Small intestine (tissue), 16 donors: Measurements from ENCODE around the gene KLHL3. TPM values are rescaled to one million over a fixed set of nuclear protein-coding genes. Genes with fewer than 3 reads are reported as not detected.
"Not testable (repeated sequence)": the region's sequence is repeated elsewhere in the genome, so short reads cannot be mapped to it uniquely, and the experiment has no call there.

Experiments
- DNase-seq, 2 donors: peaks; one replicate each; pipeline versions ENCODE4 v3.0.0 to v3.0.0-alpha.2; 2013
- FAIRE-seq: peaks from 2 replicates; lab custom pipeline; 2012; peaks lifted over from hg19 to GRCh38; lab: Jason Lieb, UNC
- H3K27ac ChIP-seq, 3 donors: one replicate each; pipeline ENCODE4 v1.5.1; 2013; ENCODE audit warnings: low read length in 2 of 3, mild to moderate bottlenecking in 2 of 3, control low read depth in 1 of 3, inconsistent platforms in 1 of 3, low read depth in 1 of 3, moderate library complexity in 1 of 3
- H3K27me3 ChIP-seq, 3 donors: one replicate each; pipeline ENCODE4 v1.6.1; 2013; ENCODE audit warnings: low read length in 3 of 3, inconsistent platforms in 1 of 3; ENCODE audit not compliant: control insufficient read depth in 3 of 3, insufficient read depth in 3 of 3
- H3K36me3 ChIP-seq, 3 donors: one replicate each; pipeline ENCODE4 v1.6.1; 2013; ENCODE audit warnings: low read length in 3 of 3, inconsistent platforms in 1 of 3, low read depth in 1 of 3, mild to moderate bottlenecking in 1 of 3, moderate library complexity in 1 of 3; ENCODE audit not compliant: control insufficient read depth in 3 of 3, insufficient read depth in 2 of 3
- H3K4me1 ChIP-seq, 3 donors: one replicate each; pipeline ENCODE4 v1.6.1; 2013; ENCODE audit warnings: low read length in 2 of 3, inconsistent platforms in 1 of 3, low read depth in 1 of 3, mild to moderate bottlenecking in 1 of 3, moderate library complexity in 1 of 3; ENCODE audit not compliant: control insufficient read depth in 3 of 3, insufficient read depth in 2 of 3
- H3K4me3 ChIP-seq, 3 donors: one replicate each; pipeline ENCODE4 v1.5.1; 2013; ENCODE audit warnings: low read length in 3 of 3, control low read depth in 1 of 3, inconsistent platforms in 1 of 3, low read depth in 1 of 3, mild to moderate bottlenecking in 1 of 3, moderate library complexity in 1 of 3
- H3K9me3 ChIP-seq, 2 donors: one replicate each; pipeline ENCODE4 v1.6.1; 2013; ENCODE audit warnings: low read depth in 1 of 2, low read length in 1 of 2; ENCODE audit not compliant: control insufficient read depth in 2 of 2, insufficient read depth in 1 of 2
- WGBS, 3 donors: extraction: QIAGEN DNeasy Blood & Tissue Kit; methylation state at CpG; one replicate each; pipeline ENCODE4 v1.1.7; 2013; 5-methylcytosine and 5-hydroxymethylcytosine counted together
- long read RNA-seq, 10 donors: transcript quantifications; one replicate each; lab custom pipeline, GENCODE V29; 2026
- polyA plus RNA-seq, 4 donors: library from polyadenylated mRNA; stranded (reverse) in 3 of 4; unstranded in 1 of 4; fragments of 200-250 nt in 3 of 4; fragments of 120-200 nt in 1 of 4; gene quantifications; one replicate each; pipeline versions ENCODE4 v1.2.1 to v1.2.3, GENCODE V29; 2013
- donor health status: healthy with polysubstance abuse.
- donor health status: control.
- donor health status: control.
- donor health status: Bipolar disorder and iron deficiency.
- donor health status: healthy.

KLHL3 gene, protein sequence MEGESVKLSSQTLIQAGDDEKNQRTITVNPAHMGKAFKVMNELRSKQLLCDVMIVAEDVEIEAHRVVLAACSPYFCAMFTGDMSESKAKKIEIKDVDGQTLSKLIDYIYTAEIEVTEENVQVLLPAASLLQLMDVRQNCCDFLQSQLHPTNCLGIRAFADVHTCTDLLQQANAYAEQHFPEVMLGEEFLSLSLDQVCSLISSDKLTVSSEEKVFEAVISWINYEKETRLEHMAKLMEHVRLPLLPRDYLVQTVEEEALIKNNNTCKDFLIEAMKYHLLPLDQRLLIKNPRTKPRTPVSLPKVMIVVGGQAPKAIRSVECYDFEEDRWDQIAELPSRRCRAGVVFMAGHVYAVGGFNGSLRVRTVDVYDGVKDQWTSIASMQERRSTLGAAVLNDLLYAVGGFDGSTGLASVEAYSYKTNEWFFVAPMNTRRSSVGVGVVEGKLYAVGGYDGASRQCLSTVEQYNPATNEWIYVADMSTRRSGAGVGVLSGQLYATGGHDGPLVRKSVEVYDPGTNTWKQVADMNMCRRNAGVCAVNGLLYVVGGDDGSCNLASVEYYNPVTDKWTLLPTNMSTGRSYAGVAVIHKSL
- polyA plus RNA-seq: 1 to 10 TPM in 2 of 4 donors, under 1 TPM in 2; 0.67 to 6.5 (median 1.8) TPM
- long read RNA-seq, donor 1, full-length matches to known transcripts: 1 of 1 reads
- long read RNA-seq, donor 1, partial matches to known transcripts: 0 of 1 reads
- long read RNA-seq, donor 1, other reads (novel, unspliced or antisense): 0 of 1 reads
- long read RNA-seq, donor 2: 0 reads
- long read RNA-seq, donor 3: 0 reads
- long read RNA-seq, donor 4: 0 reads
- long read RNA-seq, donor 5: 0 reads
- long read RNA-seq, donor 6: 0 reads
- long read RNA-seq, donor 7, full-length matches to known transcripts: 2 of 2 reads
- long read RNA-seq, donor 7, partial matches to known transcripts: 0 of 2 reads
- long read RNA-seq, donor 7, other reads (novel, unspliced or antisense): 0 of 2 reads
- long read RNA-seq, donor 8: 0 reads
- long read RNA-seq, donor 9: 0 reads
- long read RNA-seq, donor 10, full-length matches to known transcripts: 2 of 2 reads
- long read RNA-seq, donor 10, partial matches to known transcripts: 0 of 2 reads
- long read RNA-seq, donor 10, other reads (novel, unspliced or antisense): 0 of 2 reads

DNA sequence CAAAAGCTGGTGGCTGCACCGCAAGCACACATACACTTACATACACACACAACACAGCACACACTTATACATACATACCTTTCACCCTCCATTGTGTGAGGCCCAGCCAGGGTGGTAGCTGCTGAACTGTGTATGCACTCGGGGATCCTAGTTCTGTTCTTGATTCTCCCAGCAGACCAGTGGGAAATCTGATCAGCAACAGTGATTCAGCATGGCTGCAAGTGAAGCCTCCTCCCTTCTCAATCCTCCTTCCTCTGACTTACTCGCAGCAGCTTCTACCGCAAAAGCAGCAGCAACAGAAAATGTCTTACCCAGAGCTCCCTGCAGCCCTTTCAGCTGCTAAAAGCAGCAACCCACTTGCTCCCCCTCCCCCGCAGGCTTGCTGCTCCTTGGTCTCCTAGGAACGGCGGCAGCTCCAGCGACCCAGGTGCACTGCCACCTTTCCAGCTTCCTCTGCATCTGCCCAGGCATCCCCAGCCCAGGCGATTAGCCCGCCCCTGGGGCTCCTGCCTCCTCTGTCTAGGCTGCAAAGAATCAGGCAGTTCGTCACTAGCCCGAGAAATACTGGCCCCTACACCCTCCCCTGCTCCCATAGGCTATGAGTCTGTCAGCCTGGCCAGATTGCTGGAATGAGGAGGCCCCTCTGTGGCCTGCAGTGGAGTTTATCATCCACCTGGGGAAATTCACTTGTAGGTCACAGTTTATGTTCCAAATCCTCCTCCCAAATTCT, at the start of gene KLHL3:
Gene KLHL3 (minus strand): TSS at position 535 of the 730 bp plus-strand sequence. CDS start 443 bp downstream, at position 92.
- Histone ChIP-seq H3K4me3 (peak within 1 kb of the TSS; percentile 8 to 47 (median 40)), H3K4me1 (peaks cover 0 to 11% (median 3%) of the 10 kb centered on the region in 3 donors), H3K27ac (peak within 1 kb of the TSS in 2 of 3 donors; percentile 43 to 46), H3K27me3 (no peaks in the 10 kb centered on the region), H3K9me3 (no peaks in the 10 kb centered on the region), H3K36me3 (no peaks in the 10 kb centered on the region)
- FAIRE-seq (no peak), DNase-seq (peak; percentile 39 to 68)
- WGBS, 3 donors: 1 to 4% (median 3%) methylated on average over 12 of the region's 12 CpGs

DNA sequence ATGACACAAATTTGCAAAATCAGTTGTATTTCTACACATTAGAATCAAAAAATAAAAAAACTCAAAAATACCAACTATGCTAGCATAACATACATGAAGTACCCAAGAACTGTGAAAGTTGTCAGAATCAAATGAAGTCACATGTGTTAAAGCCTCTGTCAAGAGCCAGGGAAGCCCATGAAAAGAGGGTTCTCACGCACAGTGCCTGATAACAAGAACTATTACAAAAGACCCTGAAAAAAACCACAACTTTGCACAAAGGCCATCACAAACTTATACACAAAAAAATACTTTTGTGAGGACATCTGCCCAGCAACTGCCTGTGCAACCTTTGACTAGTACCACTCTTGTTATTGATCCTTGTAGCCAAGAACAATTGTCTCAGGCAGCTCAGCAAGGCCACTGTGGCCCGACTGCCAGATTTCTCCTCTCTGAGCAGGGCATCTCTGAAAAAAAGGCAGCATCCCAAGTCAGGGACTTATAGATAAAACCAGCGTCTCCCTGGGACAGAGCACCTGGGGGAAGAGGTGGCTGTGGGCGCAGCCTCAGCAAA, 47.2 kb upstream of the KLHL3 start:
- no peaks in the 10 kb centered on the region for H3K36me3 ChIP-seq
- H3K4me3 ChIP-seq: no peak overlapping the region
- peaks cover 0 to 3% of the 10 kb centered on the region in 2 donors for H3K9me3 ChIP-seq
- H3K27me3 ChIP-seq: no peaks in the 10 kb centered on the region
- 79 to 87% (median 83%) methylated on average over 4 of the region's 4 CpGs for WGBS, 3 donors
- FAIRE-seq: no peak
- H3K27ac ChIP-seq: no peak overlapping the region
- DNase-seq: no peak
- H3K4me1 ChIP-seq: no peaks in the 10 kb centered on the region

DNA sequence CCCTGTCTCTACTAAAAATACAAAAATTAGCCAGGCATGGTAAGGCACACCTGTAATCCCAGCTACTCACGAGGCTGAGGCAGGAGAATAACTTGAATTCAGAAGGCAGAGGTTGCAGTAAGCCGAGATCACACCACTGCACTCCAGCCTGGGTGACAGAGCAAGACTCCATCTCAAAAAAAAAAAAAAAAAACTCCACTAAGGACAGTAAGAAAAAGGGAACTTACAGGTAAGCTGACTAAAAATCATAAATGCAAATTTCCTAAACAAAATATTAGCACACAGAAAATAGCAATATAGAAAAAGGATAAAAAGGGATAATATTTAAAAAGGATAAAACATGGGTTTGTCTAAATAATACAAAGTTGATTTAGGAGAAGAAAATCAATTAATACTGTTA, 46.2 kb upstream of the KLHL3 start:
- H3K4me1 ChIP-seq: no peaks in the 10 kb centered on the region
- no peak overlapping the region for H3K27ac ChIP-seq
- no peaks in the 10 kb centered on the region for H3K27me3 ChIP-seq
- DNase-seq (no peak), FAIRE-seq (no peak)
- 81 to 85% (median 83%) methylated on average over 2 of the region's 2 CpGs for WGBS, 3 donors
- H3K4me3 ChIP-seq: no peak overlapping the region
- no peaks in the 10 kb centered on the region for H3K36me3 ChIP-seq
- H3K9me3 ChIP-seq: peaks cover 0 to 3% of the 10 kb centered on the region in 2 donors

DNA sequence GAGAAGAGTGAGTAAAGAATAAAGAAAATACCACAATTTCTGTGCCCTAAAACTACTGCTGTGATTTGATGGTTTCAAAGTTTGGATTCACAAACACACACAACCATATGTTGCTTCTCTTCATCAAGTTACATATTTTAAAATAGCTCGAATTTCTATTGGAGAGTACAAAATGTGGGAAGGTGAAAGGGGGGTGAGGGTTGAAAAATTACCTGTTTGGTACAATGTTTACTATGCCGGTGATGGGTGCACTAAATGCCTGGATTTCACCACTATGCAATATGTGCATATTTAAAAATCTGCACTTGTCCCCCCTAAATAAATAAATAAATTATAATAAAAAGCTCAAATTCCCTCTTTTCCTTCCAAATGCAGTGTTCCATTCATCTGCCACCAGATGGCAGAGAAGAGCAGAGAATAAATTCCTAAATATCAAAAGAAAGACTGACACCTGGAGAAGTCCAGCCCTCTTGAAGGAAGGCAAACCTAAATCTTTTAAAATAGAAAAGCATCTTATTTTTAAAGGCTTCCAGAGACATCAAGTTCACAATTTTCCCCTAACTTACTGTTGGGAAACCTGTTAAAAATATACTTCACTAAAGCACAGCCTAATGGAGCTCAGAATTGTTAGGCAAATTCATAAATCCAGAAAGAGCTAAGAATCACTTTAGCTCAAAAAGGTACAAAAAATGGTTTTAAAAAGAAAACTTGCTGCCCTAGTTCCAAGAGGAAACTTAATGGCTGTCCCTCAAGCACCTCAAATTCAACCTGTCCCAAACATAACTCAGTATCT, 43.1 kb upstream of the KLHL3 start:
- no peak overlapping the region for H3K4me3 ChIP-seq
- H3K27me3 ChIP-seq: no peaks in the 10 kb centered on the region
- no peaks in the 10 kb centered on the region for H3K36me3 ChIP-seq
- no peaks in the 10 kb centered on the region for H3K9me3 ChIP-seq
- no peaks in the 10 kb centered on the region for H3K4me1 ChIP-seq
- no peak overlapping the region for H3K27ac ChIP-seq
- FAIRE-seq (peak; percentile 81), DNase-seq (peak; percentile 51 to 57)
- WGBS, 3 donors: 28 to 46% (median 40%) methylated on average over 2 of the region's 2 CpGs

DNA sequence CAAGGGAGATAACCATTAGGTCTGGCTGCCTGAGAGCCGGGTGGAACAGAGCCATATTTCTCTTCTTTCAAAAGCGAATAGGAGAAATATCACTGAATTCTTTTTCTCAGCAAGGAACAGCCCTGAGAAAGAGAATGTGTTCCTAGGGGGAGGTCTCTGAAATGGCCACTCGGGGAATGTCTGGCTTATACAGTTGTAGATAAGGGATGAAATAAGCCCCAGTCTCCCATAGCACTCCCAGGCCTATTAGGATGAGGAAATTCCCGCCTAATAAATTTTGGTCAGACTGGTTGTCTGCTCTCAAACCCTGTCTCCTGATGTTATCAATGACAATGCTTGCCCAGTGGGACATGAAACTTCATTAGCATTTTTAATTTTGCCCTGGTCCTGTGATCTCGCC, 32.0 kb upstream of the KLHL3 start:
- not testable (repeated sequence) for DNase-seq, H3K27me3 ChIP-seq, H3K9me3 ChIP-seq, FAIRE-seq, H3K36me3 ChIP-seq, H3K27ac ChIP-seq, H3K4me1 ChIP-seq, H3K4me3 ChIP-seq
- WGBS, 3 donors: 90 to 94% (median 94%) methylated on average over 5 of the region's 5 CpGs

DNA sequence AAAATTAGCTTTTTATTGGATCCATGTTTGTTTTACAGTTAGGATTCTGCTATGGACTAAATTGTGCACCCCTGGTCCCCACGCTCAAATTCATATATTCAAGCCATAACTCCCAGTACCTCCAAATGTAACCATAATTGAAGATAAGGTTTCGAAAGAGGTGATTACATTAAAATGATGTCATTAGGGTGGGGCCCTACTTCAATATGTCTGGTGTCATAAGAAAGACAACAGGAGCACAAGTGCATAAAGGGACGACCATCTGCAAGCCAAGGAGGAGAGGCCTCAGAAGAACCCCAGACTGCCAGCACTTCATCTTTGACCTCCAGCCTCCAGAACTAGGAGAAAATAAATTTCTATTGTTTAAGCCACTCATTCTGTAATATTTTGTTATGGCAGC, 25.7 kb upstream of the KLHL3 start:
- Histone ChIP-seq H3K4me3 (no peak overlapping the region), H3K27ac (no peak overlapping the region), H3K4me1 (no peaks in the 10 kb centered on the region), H3K9me3 (no peaks in the 10 kb centered on the region), H3K27me3 (no peaks in the 10 kb centered on the region), H3K36me3 (no peaks in the 10 kb centered on the region)
- DNase-seq (no peak), FAIRE-seq (no peak)
- 54 to 79% (median 68%) methylated on average over 3 of the region's 3 CpGs for WGBS, 3 donors

DNA sequence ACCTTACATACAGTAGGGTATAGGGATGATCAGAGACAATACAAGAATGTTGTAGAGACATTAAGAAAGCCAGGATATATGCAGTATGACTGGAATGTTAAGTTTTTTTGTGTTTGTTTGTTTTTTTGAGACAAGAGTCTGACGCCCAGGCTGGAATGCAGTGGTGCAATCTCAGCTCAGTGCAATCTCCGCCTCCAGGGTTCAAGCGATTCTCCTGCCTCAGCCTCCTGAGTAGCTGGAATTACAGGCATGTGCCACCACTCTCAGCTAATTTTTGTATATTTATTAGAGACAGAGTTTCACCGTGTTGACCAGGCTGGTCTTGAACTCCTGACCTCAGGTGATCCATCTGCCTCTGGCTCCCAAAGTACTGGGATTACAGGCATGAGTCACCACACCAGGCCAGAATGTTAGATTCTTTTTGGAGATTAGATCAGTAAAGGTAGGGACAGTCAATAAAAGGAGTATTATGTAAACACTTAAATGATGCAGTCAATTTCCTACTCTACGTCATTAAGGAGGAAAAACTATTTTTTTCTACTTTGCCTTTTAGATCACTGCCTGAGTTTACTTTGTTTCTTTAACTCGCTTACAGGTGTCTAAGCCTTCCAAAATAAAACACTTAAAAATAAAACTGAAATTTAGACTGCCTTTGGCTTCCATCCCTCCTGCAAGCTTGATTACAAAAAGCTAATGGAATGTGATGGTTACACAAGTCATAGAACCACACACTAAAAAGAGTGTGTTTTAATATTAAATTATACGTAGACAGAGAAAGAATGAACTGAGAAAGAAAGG, 25.0 kb upstream of the KLHL3 start:
- 76 to 86% (median 81%) methylated on average over 7 of the region's 7 CpGs for WGBS, 3 donors
- Histone ChIP-seq H3K4me3 (no peak overlapping the region), H3K27me3 (no peaks in the 10 kb centered on the region), H3K9me3 (no peaks in the 10 kb centered on the region), H3K36me3 (no peaks in the 10 kb centered on the region), H3K4me1 (no peaks in the 10 kb centered on the region), H3K27ac (no peak overlapping the region)
- no peak for DNase-seq
- FAIRE-seq: no peak
